Islet of Langerhans (tissue), 1 donor: Measurements from ENCODE around the gene IL18R1.

Source experiments
- FAIRE-seq: peaks from one replicate; lab custom pipeline; 2011; peaks lifted over from hg19 to GRCh38; lab: Jason Lieb, UNC

The IL18R1 gene

DNA sequence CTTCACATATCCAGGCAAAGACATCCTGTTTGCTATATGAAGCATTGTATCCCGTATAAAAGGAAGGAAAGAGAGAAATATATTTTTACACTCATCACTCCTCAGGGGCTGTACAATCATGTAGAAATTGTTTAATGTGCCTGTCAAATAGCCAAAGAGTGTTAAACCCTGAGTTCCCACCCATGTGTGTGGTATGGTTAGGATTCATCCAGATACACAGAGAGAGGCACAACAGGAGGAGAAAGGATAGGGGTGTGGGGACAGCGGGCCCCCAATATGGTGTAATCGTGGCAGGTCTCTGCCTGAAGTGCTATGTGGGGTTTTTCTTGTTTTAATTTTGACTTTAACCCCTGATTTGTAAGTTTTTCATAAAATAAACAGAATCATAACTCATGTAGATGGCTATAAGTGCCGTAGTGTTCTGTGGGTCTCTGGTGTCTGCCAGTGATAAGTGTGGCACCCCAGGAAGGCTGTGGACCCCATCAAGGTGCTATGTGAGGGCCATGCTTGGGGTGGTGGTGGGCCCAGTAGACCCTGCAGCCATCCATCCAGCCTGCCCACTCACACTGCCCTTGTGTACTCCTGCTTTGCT lies 10.2 kb upstream of the IL18R1 start:
- no peak for FAIRE-seq

- FAIRE-seq, result no peak
Measured at GRCh38 chr2:102346381-102347130, 9.0 kb upstream of the IL18R1 start.

GRCh38 chr2:102350137-102350793 lies 5.3 kb upstream of the IL18R1 start:
- FAIRE-seq, result no peak

DNA sequence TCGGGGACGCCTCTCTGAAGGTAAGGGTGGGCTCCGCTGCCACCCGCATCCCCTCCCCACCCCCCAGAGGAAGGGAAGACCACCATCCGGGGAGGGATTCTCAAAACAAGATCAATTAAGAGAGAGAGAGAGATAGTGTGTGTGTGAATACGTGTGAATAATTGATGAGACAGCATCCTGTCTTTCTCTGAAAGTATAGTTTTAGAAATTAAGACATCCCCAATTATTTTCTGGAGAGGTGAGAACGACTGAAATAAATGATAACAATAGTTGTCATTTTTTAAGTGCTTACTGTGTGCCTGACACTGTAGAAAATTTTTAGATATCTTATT lies 751 bp downstream of the IL18R1 start:
- FAIRE-seq, result no peak

- no peak for FAIRE-seq
Measured at GRCh38 chr2:102356741-102357140, 1.1 kb downstream of the IL18R1 start.

DNA sequence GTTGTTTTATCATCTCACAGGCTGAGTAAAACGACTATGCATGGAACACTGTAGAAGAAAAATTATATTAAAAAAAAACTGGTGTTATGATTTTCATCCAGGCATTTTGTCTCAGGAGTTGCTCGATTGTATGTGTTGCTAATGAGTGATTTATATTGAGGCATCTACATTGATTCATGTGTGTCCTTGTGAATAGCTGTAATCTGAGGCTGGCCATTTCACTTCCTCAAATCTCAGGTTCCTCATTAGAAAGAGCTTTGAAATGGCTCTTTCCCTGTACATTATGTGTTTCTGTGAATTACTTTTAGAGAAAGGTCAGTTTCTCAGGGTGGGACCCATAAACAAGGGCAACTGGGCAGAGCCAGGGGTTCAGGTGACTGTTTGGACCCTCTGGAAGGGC lies 2.3 kb downstream of the IL18R1 start:
- FAIRE-seq, result no peak

GRCh38 chr2:102358496-102358895 lies 2.9 kb downstream of the IL18R1 start:
- no peak for FAIRE-seq

DNA sequence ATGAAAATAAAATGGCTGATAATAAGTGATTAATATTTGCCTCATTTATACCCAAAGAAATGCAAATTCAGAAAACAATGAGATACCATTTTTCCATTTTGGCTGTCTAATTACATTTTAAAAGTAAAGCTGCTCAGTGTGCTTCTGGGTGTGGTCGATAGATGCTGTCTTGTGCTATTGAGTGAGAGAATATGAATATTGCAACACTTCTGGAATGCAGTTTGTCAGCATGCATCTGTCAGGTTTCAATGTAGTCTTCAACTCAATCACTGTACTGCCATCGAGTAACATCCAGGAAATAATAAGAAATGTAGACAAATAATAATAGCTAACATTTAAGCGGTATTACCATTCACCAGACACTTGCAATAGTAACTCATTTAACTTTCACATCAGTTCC lies 3.9 kb downstream of the IL18R1 start:
- FAIRE-seq, result no peak

DNA sequence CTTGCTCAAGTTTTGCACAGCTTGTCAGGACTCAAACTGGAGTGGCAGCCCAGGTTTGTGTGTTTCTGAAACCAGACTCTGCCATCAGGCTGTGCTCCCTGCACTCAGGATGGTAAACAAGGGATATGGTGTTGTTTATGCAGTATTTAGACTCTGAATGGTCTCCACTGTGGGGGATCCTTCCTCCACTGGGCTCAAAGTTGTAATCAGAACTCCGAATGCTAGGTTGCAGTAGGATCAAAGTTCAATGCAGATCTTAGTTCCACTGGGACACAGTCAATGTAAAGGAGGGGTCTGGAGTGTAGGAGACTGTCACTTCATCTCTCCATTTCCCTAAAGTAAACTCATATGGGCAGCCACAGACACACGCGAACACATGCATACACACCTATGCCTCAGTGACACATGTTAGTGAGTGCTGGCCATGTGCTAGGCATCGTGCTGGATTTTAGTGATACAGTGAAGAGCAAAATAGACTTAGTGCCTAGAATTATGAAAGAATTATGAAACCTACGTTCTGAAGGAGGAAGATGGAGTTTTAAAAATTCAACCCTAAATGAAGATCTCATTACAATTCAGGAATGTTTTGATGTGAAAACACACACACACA lies 6.1 kb downstream of the IL18R1 start:
- FAIRE-seq, result no peak

- FAIRE-seq, result no peak
Measured at GRCh38 chr2:102365763-102366162, 10.2 kb downstream of the IL18R1 start.

DNA sequence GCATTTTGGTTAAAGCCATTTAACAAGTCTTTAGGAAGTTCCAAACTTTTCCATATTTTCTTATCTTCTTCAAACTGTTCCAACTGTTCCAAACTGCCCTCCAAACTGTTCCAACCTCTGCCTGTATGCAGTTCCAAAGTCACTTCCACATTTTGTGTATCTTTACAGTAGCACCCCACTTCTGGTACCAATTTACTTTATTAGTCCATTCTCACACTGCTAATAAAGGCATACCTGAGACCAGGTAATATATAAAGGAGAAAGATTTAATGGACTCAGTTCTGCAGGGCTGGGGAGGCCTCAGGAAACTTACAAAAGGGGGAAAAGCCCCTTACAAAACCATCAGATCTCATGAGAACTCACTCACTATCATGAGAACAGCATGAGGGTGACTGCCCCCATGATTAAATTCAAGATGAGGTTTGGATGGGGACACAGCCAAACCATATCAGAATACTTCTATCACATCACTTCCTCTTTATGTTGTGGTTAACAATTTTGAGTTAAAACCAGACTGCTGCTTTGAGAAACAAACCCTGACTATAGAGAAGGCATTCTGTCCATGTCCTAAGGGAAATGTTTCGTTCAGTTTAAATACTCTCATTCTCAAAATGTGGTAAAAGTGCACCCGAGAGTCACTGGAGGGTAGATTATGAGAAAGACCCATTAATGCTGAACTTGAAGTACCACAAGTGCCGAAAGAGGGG lies 11.0 kb downstream of the IL18R1 start:
- no peak for FAIRE-seq

DNA sequence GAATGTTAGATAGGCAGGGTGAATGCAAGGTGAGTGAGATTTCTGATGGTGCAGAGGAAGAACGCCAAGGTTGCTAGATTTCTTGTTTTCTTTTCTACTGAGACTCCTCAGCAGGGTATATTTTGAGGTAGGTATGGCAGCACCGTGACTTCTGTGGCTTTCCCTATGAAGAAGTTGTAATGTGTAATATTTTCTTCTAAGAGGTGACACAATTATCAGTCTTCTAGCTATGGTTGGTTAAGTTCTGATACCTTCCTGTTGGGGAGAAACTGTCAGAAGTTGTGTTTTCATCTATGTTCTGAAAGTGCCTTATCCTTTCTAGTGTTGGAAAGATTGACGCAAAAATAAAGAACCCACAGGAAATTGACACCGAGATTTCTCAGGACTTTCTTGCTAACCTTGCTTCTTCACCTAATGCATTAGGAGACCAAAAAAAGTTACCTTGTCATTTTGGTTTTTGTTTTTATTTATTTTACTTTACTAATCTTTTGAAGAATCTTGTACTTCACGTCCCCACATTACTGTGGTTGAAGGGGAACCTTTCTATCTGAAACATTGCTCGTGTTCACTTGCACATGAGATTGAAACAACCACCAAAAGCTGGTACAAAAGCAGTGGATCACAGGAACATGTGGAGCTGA lies 11.9 kb downstream of the IL18R1 start:
- no peak for FAIRE-seq

- no peak for FAIRE-seq
Measured at GRCh38 chr2:102368461-102369109, 13.0 kb downstream of the IL18R1 start.

- no peak for FAIRE-seq
Measured at GRCh38 chr2:102369866-102370265, 14.3 kb downstream of the IL18R1 start.

DNA sequence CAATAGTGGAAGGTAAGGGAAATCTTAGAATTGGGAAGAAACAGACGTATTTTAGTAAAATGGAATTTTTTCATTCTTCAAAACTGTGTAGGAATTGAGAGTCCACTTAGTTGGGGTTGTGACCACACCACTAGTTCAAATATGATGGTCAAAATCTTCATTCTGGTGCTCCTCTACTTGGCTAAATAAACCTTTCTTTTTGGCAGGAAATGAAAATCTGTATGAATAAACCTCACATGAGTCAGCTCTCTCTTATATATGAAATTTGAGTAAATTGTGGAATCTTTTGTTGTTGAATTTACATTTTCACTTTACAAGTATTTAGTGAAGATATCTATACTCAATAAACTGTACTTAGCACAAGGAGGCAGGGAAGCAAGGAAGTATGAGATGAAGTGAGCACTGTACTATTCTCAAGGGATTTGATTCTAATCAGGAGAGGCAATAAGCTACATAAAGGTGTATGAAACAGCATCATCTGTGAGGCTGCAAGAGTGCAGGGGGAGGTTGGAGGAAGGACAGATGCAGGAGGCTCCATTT lies 20.5 kb downstream of the IL18R1 start:
- no peak for FAIRE-seq

DNA sequence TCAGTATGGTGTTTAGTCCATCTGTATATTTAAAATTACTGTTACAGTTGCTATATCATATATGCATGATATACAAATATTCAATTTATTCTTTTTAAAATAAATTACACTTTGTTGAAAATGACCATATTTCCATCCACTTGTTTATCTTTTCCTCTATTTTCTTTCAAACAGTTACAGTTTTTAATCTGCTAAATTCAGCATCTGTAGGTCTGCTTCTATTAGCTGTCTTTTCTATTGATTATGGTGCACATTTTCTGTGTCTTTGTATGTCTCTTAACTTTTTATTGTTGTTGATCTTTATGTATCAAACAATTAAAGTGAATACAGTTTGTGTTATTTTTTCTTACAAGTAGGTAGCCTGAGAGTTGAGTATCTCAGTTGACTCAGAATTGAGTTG lies 28.1 kb downstream of the IL18R1 start:
- FAIRE-seq, result no peak

- FAIRE-seq, result no peak
Measured at GRCh38 chr2:102385522-102385921, 29.9 kb downstream of the IL18R1 start.

DNA sequence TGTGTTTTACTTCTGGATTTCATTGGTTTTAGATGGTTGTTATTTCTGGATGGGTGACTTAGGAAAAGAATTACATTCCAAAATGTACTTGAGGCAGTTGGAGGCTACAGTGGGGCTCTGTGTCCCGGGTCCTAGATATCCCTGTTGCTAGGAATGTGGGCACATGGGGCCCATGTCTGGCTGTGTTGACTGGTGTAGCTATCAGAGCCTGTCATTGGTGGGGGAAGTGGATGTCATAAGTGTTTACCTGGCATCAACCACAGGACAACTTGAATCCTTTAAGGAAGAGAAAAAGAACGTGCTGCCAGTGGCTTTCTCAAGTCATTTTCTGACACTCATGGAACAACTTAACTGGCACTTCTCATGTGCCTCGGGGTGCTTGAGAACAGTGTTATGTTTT lies 30.4 kb downstream of the IL18R1 start:
- no peak for FAIRE-seq

DNA sequence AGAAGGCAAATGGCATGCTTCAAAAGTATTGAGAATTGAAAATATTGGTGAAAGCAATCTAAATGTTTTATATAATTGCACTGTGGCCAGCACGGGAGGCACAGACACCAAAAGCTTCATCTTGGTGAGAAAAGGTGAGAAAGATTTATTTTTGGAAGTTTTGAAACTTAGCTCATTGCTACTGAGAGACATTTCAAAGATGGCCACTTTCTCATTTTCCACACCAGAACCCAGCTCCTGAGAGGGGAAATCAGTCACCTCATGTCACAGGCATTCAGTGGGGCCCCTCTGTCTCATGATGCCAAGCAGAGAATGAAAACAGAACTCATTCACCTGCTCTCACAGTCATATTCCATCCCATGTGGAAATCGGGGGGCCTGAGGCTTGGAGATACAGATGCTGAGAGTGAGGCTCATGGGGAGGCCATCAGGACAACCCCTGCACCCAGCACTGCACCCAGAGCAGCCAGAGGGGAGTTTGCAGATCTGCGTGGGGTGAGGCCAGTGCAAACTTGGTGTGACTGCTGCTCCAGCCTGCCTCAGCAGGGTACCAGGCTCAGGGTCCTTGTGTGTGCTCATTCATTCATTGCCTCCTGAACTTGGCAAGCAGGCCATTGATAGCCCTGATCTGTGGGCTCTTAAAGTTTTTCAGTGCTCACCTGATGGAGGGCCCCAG lies 31.4 kb downstream of the IL18R1 start:
- no peak for FAIRE-seq

DNA sequence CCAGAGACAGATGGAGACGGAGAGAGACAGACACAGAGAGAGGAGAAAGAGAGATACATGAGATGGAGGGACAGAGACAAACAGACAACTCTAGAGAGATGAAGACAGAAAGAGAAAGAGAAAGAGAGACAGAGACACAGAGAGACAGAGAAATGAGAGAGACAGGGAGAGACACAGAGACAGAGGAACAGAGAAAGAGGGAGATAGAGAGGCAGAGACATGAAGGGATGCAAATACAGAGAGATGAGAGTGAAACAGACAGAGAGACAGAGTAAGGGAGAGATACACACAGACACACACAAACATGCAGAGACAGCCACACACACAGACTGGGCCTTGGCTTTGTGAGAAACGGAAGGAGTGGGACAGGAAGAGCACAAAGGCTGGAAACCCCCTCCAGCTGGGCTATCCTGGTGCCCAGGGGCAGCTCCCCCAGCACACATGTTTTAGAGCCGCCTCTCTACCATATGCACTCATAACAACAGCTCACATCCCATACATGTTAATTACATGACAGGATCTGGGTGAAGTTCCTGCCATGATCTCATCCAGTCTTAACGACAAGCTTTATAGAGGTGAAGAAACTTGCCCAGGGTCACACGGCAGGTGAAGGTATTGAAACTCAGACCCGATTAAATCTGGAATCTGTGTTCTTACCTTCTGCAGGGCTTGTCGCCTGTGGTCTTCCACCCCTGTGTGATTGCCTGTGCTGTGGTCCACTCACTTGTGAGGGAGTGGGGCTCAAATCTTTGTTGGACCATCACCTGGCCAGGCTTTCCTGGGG lies 32.4 kb downstream of the IL18R1 start:
- no peak for FAIRE-seq
